Measurements from ENCODE around the gene MT4.

The MT4 gene

GRCh38 chr16:56614549-56614991 is 49.7 kb downstream of the MT4 start:
- Histone ChIP-seq H3K4me1 (ENCODE audit: control insufficient read depth, insufficient read depth, low read length) (peaks cover 3% of the 10 kb centered on the region; the same call in 1 of the 2 replicates), H3K36me3 (ENCODE audit: control insufficient read depth in 2 of 2, insufficient read depth in 1 of 2, low read length in 2 of 2) (no peaks in the 10 kb centered on the region), H3K9me3 (ENCODE audit: control insufficient read depth, insufficient read depth, low read depth, low read length) (no peaks in the 10 kb centered on the region), H3K27ac (ENCODE audit: extremely low read depth, low read depth, low read length) (no peak overlapping the region), H3K4me3 (ENCODE audit: low read depth, low read length) (no peak overlapping the region)
- TF ChIP-seq GLI4 (tag by site-specific recombination; IDR thresholded peaks at IDR 0.05), result no peak
- no peak for TF ChIP-seq KLF10 (tag by site-specific recombination; IDR thresholded peaks at IDR 0.05)
- TF ChIP-seq ZBTB26 (tag by site-specific recombination; optimal IDR thresholded peaks at IDR 0.05), result no peak
- TF ChIP-seq ZNF549 (tag by site-specific recombination; IDR thresholded peaks at IDR 0.05), result no peak
- TF ChIP-seq ZNF530 (tag by site-specific recombination; IDR thresholded peaks at IDR 0.05; ENCODE audit: low read depth), result no peak
- TF ChIP-seq ZBTB17 (tag by site-specific recombination; IDR thresholded peaks at IDR 0.05), result no peak
- no peak for TF ChIP-seq ZNF157 (tag by site-specific recombination; IDR thresholded peaks at IDR 0.05)
- TF ChIP-seq ZNF37A (tag by site-specific recombination; IDR thresholded peaks at IDR 0.05), result no peak
- CTCF ChIA-PET, result no interaction called here
- POLR2A ChIA-PET, result interaction anchor here (0.8 kb wide), 1 partner anchor 61 kb away, joined by 3 read pairs; no protein-coding TSS in a partner anchor

- CTCF ChIA-PET, result no interaction called here
- no peaks in the 10 kb centered on the region for H3K36me3 ChIP-seq (ENCODE audit: control insufficient read depth in 2 of 2, insufficient read depth in 1 of 2, low read length in 2 of 2)
- POLR2A ChIA-PET, result no interaction called here
- TF ChIP-seq ZNF18 (tag by site-specific recombination; IDR thresholded peaks at IDR 0.05) (no peak), ZBTB1 (tag by site-specific recombination; IDR thresholded peaks at IDR 0.05) (no peak), ZNF610 (tag by site-specific recombination; IDR thresholded peaks at IDR 0.05; ENCODE audit: borderline replicate concordance) (no peak)
- H3K27ac ChIP-seq (ENCODE audit: extremely low read depth, low read depth, low read length), result no peak overlapping the region
- H3K4me3 ChIP-seq (ENCODE audit: low read depth, low read length), result no peak overlapping the region
- H3K4me1 ChIP-seq (ENCODE audit: control insufficient read depth, insufficient read depth, low read length), result no peaks in the 10 kb centered on the region
- H3K9me3 ChIP-seq (ENCODE audit: control insufficient read depth, insufficient read depth, low read depth, low read length), result no peaks in the 10 kb centered on the region
Observed at GRCh38 chr16:56615353-56615752, 50.5 kb downstream of the MT4 start.

GRCh38 chr16:56616608-56617211 is 51.8 kb downstream of the MT4 start:
- POLR2A ChIA-PET, result no interaction called here
- Histone ChIP-seq H3K4me1 (ENCODE audit: control insufficient read depth, insufficient read depth, low read length) (no peaks in the 10 kb centered on the region), H3K36me3 (ENCODE audit: control insufficient read depth in 2 of 2, insufficient read depth in 1 of 2, low read length in 2 of 2) (no peaks in the 10 kb centered on the region), H3K4me3 (ENCODE audit: low read depth, low read length) (no peak overlapping the region), H3K9me3 (ENCODE audit: control insufficient read depth, insufficient read depth, low read depth, low read length) (no peaks in the 10 kb centered on the region), H3K27ac (ENCODE audit: extremely low read depth, low read depth, low read length) (no peak overlapping the region)
- CTCF ChIA-PET, result no interaction called here
- no peak for TF ChIP-seq ZSCAN18 (tag by site-specific recombination; IDR thresholded peaks at IDR 0.05)
- TF ChIP-seq PRDM10 (tag by site-specific recombination; IDR thresholded peaks at IDR 0.05), result no peak
- no peak for TF ChIP-seq ZNF645 (tag by site-specific recombination; IDR thresholded peaks at IDR 0.05)
- TF ChIP-seq EGR2 (tag by site-specific recombination; IDR thresholded peaks at IDR 0.05; ENCODE audit: low read depth), result no peak
- TF ChIP-seq ZNF211 (tag by site-specific recombination; IDR thresholded peaks at IDR 0.05; ENCODE audit: low read depth), result no peak
- no peak for TF ChIP-seq ZNF600 (tag by site-specific recombination; IDR thresholded peaks at IDR 0.05)
- TF ChIP-seq PRDM6 (tag by site-specific recombination; IDR thresholded peaks at IDR 0.05), result no peak
- TF ChIP-seq ZNF792 (tag by site-specific recombination; IDR thresholded peaks at IDR 0.05), result no peak
- no peak for TF ChIP-seq RBAK (tag by site-specific recombination; IDR thresholded peaks at IDR 0.05)
- TF ChIP-seq ZNF416 (tag by site-specific recombination; IDR thresholded peaks at IDR 0.05), result no peak
